Breast epithelium (tissue), 3 donors: Measurements from ENCODE around the gene BACH2.

ENCODE experiments used
- CTCF ChIP-seq, 3 donors: fragments of 450-650 bp; IDR thresholded peaks; one replicate each; pipeline ENCODE4 v1.5.1; 2016 to 2017; ENCODE audit warnings: antibody characterized with exemption in 3 of 3, mild to moderate bottlenecking in 3 of 3, moderate library complexity in 3 of 3
- POLR2A ChIP-seq: fragments of 450-650 bp; IDR thresholded peaks from one replicate; pipeline ENCODE4 v1.6.1; 2016; ENCODE audit warnings: antibody characterized with exemption, mild to moderate bottlenecking, moderate library complexity
- POLR2AphosphoS5 ChIP-seq, 3 donors: sonication (generic); formaldehyde crosslinking; IDR thresholded peaks; one replicate each; pipeline ENCODE4 v1.6.1; 2017; ENCODE audit warnings: antibody characterized with exemption in 3 of 3

GRCh38 chr6:90100059-90100665 lies 196.5 kb downstream of the BACH2 start:
- TF ChIP-seq CTCF (IDR thresholded peaks at IDR 0.05) = no peak
- no peak for TF ChIP-seq POLR2A
- no peak for TF ChIP-seq POLR2AphosphoS5 (IDR thresholded peaks at IDR 0.05)
